ENCODE measurements around the gene OSBPL5. TPM values are rescaled to one million over a fixed set of nuclear protein-coding genes. Genes with fewer than 3 reads are reported as not detected.
A peak's percentile ranks its signal among the peaks of the same experiment; 100 is the strongest.

OSBPL5 gene
- total RNA-seq, 3 donors from 2014 or later (not counting 1 experiment from before 2014, with no cell fraction given), result 375 to 522 (median 377) TPM

DNA sequence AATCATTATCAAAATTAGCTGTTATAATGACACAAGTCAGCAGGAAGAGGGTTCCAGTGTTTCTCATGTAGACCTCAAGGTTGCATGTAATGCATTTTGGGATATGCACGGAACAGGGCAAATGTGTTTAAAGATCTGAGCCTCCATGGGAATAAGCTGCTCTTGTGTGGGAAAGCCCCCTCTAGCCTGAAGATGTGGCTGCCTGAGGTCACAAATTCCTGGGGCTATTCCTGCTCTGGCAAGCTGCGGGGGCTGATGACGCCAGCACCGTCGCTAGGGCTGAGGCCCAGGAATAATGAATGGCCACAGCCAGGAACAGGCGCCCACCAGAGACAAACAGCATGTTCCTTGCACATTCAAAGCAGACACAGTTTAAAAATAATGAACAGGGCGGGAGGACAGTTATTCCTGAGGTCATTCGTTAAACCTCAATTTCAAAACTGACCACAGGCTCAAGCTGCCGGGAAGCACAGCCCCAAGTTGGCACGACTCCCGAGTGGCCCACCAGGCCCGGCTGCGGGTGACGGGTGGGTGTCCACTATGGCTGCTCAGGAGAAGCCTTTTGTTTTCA lies 11.7 kb downstream of the OSBPL5 start:
- Histone ChIP-seq H3K27ac (ENCODE audit: low read length) (no peak overlapping the region), H3K9me3 (ENCODE audit: control insufficient read depth, insufficient read depth, low read length) (no peaks in the 10 kb centered on the region), H3K36me3 (ENCODE audit: control insufficient read depth, insufficient read depth, low read length) (peaks cover 16% of the 10 kb centered on the region), H3K27me3 (ENCODE audit: control insufficient read depth, insufficient read depth, low read length) (no peaks in the 10 kb centered on the region), H3K4me1 (ENCODE audit: control insufficient read depth, insufficient read depth, low read length) (peaks cover 99% of the 10 kb centered on the region), H3K4me3 (ENCODE audit: low read length) (no peak overlapping the region)
- Mint-ChIP-seq H3K4me1 (peaks cover 77 to 91% of the 10 kb centered on the region in 2 donors), H3K4me3 (peak overlapping the region; percentile 59), H3K36me3 (no peaks in the 10 kb centered on the region), H3K27ac (peak overlapping the region; percentile 88 to 93), H3K9me3 (no peaks in the 10 kb centered on the region), H3K27me3 (ENCODE audit: low read depth in 2 of 2) (no peaks in the 10 kb centered on the region)
- intact Hi-C loops (cut with micrococcal nuclease), result no loop called here
- WGBS (ENCODE audit: insufficient coverage), result 89% methylated on average over 14 of the region's 14 CpGs
- ATAC-seq, result no peak
- no peak for DNase-seq
- TF ChIP-seq, protein P1, sequence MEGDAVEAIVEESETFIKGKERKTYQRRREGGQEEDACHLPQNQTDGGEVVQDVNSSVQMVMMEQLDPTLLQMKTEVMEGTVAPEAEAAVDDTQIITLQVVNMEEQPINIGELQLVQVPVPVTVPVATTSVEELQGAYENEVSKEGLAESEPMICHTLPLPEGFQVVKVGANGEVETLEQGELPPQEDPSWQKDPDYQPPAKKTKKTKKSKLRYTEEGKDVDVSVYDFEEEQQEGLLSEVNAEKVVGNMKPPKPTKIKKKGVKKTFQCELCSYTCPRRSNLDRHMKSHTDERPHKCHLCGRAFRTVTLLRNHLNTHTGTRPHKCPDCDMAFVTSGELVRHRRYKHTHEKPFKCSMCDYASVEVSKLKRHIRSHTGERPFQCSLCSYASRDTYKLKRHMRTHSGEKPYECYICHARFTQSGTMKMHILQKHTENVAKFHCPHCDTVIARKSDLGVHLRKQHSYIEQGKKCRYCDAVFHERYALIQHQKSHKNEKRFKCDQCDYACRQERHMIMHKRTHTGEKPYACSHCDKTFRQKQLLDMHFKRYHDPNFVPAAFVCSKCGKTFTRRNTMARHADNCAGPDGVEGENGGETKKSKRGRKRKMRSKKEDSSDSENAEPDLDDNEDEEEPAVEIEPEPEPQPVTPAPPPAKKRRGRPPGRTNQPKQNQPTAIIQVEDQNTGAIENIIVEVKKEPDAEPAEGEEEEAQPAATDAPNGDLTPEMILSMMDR (IDR thresholded peaks at IDR 0.05), result no peak

DNA sequence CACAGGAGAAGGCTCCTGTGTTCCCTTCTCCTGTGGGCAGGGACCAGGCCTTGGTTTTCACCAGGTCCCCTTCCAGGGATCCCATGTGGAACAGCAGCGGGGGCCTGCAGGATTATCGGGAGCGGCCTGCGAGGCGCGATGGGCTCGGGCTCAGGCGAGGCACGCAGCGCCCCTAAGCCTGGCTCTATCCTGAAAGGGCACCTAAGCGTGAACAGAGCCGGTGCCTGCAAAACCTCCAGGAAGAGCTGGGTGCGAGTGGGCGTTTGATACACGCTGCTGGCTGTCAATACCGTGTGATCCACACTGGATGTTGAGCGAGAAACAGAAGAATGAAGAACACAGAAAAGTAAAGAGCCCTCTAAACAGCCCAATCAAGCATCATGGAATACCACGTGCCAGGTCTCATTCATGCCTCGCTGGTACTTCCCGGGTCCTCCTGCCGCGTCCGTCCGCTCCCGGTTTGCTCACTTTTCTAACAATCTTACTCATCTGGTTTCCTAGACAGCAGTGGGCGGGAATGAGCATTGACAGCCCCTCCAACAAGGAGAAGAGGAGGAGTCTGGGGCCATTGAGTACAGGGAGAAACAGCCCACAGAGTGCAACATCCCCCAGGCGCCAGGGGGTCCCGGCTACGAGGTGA lies 12.5 kb downstream of the OSBPL5 start:
- peaks cover 99% of the 10 kb centered on the region for H3K4me1 ChIP-seq (ENCODE audit: control insufficient read depth, insufficient read depth, low read length)
- peaks cover 79 to 92% of the 10 kb centered on the region in 2 donors for H3K4me1 Mint-ChIP-seq
- intact Hi-C loops (cut with micrococcal nuclease), result no loop called here

DNA sequence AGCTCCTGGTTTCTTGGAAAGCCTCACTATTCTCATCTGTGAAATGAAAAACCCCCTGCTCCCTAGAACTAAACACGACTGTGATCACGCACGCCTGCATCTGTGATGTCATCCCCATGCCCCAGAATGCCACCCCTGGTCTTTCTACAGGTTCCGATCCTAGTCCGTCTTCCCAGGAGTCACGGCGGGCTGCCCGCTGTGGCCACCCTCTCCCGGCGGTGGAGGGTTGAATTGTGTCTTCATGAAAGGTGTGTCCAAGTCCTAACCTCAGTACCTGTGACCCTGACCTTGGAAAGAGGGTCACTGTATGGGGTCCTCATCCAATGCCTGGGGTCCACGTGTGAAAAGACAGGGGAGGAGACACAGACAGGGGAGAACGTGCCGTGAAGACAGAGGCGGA lies 14.4 kb downstream of the OSBPL5 start:
- ATAC-seq (no peak), DNase-seq (no peak)
- Mint-ChIP-seq H3K27me3 (ENCODE audit: low read depth in 2 of 2) (no peaks in the 10 kb centered on the region), H3K4me1 (peaks cover 69 to 83% of the 10 kb centered on the region in 2 donors), H3K27ac (peak overlapping the region; percentile 88 to 93), H3K36me3 (no peaks in the 10 kb centered on the region), H3K4me3 (peak overlapping the region; percentile 21), H3K9me3 (no peaks in the 10 kb centered on the region)
- H3K9me3 ChIP-seq (ENCODE audit: control insufficient read depth, insufficient read depth, low read length), result no peaks in the 10 kb centered on the region
- peaks cover 18% of the 10 kb centered on the region for H3K36me3 ChIP-seq (ENCODE audit: control insufficient read depth, insufficient read depth, low read length)
- no peak overlapping the region for H3K4me3 ChIP-seq (ENCODE audit: low read length)
- intact Hi-C loops (cut with micrococcal nuclease), result no loop called here
- WGBS (ENCODE audit: insufficient coverage), result 95% methylated on average over 14 of the region's 14 CpGs
- H3K27ac ChIP-seq (ENCODE audit: low read length), result no peak overlapping the region
- H3K27me3 ChIP-seq (ENCODE audit: control insufficient read depth, insufficient read depth, low read length), result no peaks in the 10 kb centered on the region
- TF ChIP-seq, protein P1 (IDR thresholded peaks at IDR 0.05), result no peak
- peaks cover 98% of the 10 kb centered on the region for H3K4me1 ChIP-seq (ENCODE audit: control insufficient read depth, insufficient read depth, low read length)

More for the DNA sequence above, 12.5 kb downstream of the OSBPL5 start:
- DNase-seq (no peak), ATAC-seq (no peak)
- no peaks in the 10 kb centered on the region for H3K27me3 Mint-ChIP-seq (ENCODE audit: low read depth in 2 of 2)
- no peak overlapping the region for H3K4me3 Mint-ChIP-seq
- H3K27ac ChIP-seq (ENCODE audit: low read length), result no peak overlapping the region
- no peaks in the 10 kb centered on the region for H3K36me3 Mint-ChIP-seq
- WGBS (ENCODE audit: insufficient coverage), result 96% methylated on average over 29 of the region's 29 CpGs
- H3K9me3 Mint-ChIP-seq, result no peaks in the 10 kb centered on the region
- peak overlapping the region; percentile 88 to 93 for H3K27ac Mint-ChIP-seq
- TF ChIP-seq, protein P1 (IDR thresholded peaks at IDR 0.05), result no peak
- H3K36me3 ChIP-seq (ENCODE audit: control insufficient read depth, insufficient read depth, low read length), result peaks cover 15% of the 10 kb centered on the region
- H3K27me3 ChIP-seq (ENCODE audit: control insufficient read depth, insufficient read depth, low read length), result no peaks in the 10 kb centered on the region
- no peaks in the 10 kb centered on the region for H3K9me3 ChIP-seq (ENCODE audit: control insufficient read depth, insufficient read depth, low read length)
- no peak overlapping the region for H3K4me3 ChIP-seq (ENCODE audit: low read length)
